HepG2 (cell line): Measurements from ENCODE around the gene WNK2. TPM values are rescaled to one million over a fixed set of nuclear protein-coding genes. Genes with fewer than 3 reads are reported as not detected.

Experiments used
- ATAC-seq: fragments of 200-7000 bp; cut with Tn5 transposase; 3 replicates; pipeline ENCODE4 v1.9.1; 2020; ENCODE audit warnings: mild to moderate bottlenecking, moderate library complexity
- BruUV-seq: library from RNA; stranded (reverse); fragments of 400-500 nt; replicated peaks from 2 replicates; lab custom pipeline; 2021; lab: Mats Ljungman, UMichigan
- CTCF ChIA-PET: fragments of 300-600 bp; formaldehyde crosslinking; extraction: SDS; loops from one replicate; lab custom pipeline; 2021; ENCODE audit warnings: low total read pairs, inconsistent platforms, low intra/inter-chr PET ratio; lab: Yijun Ruan, JAX
- POLR2A ChIA-PET: fragments of 350-600 bp; sonication (Branson Sonifier 250); formaldehyde crosslinking; loops from one replicate; lab custom pipeline; 2020; ENCODE audit warnings: antibody characterized with exemption, inconsistent platforms; lab: Yijun Ruan, JAX
- DNase-seq: peaks from one replicate; pipeline ENCODE4 v3.0.0-alpha.2; 2015; ENCODE audit warnings: low spot score
- FAIRE-seq: peaks from 3 replicates; lab custom pipeline; 2011; peaks lifted over from hg19 to GRCh38; lab: Jason Lieb, UNC
- H2AFZ ChIP-seq: one replicate; pipeline ENCODE4 v1.6.1; 2011; ENCODE audit warnings: low read length, inconsistent platforms
- H3K27ac ChIP-seq: fragments of 300-600 bp; 3 replicates; pipeline ENCODE4 v1.8.0; 2011; ENCODE audit warnings: mixed run types, mild to moderate bottlenecking, mixed read lengths, low read length, inconsistent platforms; ENCODE audit not compliant: insufficient read depth; ENCODE audit errors: extremely low read length
- H3K27me3 ChIP-seq, 2 experiments: fragments of 200-600 bp in 1 of 2; 2 replicates in 1 of 2; 3 replicates in 1 of 2; pipeline versions ENCODE4 v1.6.0 to v1.8.0; 2011; ENCODE audit warnings: low read length in 2 of 2, mild to moderate bottlenecking in 2 of 2, moderate library complexity in 2 of 2, inconsistent platforms in 1 of 2; ENCODE audit not compliant: insufficient read depth in 2 of 2, control insufficient read depth in 1 of 2
- H3K36me3 ChIP-seq, 2 experiments: fragments of 200-600 bp in 1 of 2; replicated peaks in 1 of 2; 2 replicates in 1 of 2; 3 replicates in 1 of 2; pipeline versions ENCODE4 v1.5.1 to v1.8.0; 2011; ENCODE audit warnings: low read length in 2 of 2, inconsistent platforms in 1 of 2; ENCODE audit not compliant: insufficient read depth in 2 of 2, control insufficient read depth in 1 of 2
- H3K4me1 ChIP-seq: 2 replicates; pipeline ENCODE4 v1.5.1; 2012; ENCODE audit warnings: low read length, inconsistent platforms; ENCODE audit not compliant: insufficient read depth
- H3K4me2 ChIP-seq: 2 replicates; pipeline ENCODE4 v1.6.0; 2011; ENCODE audit warnings: low read depth, low read length, inconsistent platforms
- H3K4me3 ChIP-seq, 3 experiments: fragments of 200-600 bp in 1 of 3; sonication (generic), shearing (Covaris generic) in 1 of 3; replicated peaks in 1 of 3; 2 replicates each; pipeline ENCODE4 v1.5.1; 2011 to 2016; ENCODE audit warnings: low read length in 3 of 3, inconsistent platforms in 2 of 3, low read depth in 2 of 3, mild to moderate bottlenecking in 2 of 3, control low read depth in 1 of 3, mixed read lengths in 1 of 3; ENCODE audit not compliant: insufficient read depth in 1 of 3
- H3K79me2 ChIP-seq: one replicate; pipeline ENCODE4 v1.6.1; 2011; ENCODE audit warnings: low read length, inconsistent platforms; ENCODE audit not compliant: insufficient read depth
- H3K9ac ChIP-seq: 2 replicates; pipeline ENCODE4 v1.6.0; 2011; ENCODE audit warnings: mild to moderate bottlenecking, low read depth, low read length, inconsistent platforms; ENCODE audit not compliant: insufficient read depth
- H3K9me3 ChIP-seq: 2 replicates; pipeline ENCODE4 v1.5.1; 2012; ENCODE audit warnings: mild to moderate bottlenecking, low read length
- H4K20me1 ChIP-seq: 2 replicates; pipeline ENCODE4 v1.6.0; 2011; ENCODE audit warnings: inconsistent platforms, mild to moderate bottlenecking, low read length, moderate library complexity; ENCODE audit not compliant: insufficient read depth
- BCL6 ChIP-seq: IDR thresholded peaks from 2 replicates; pipeline ENCODE4 v1.6.1; 2016; ENCODE audit warnings: missing genetic modification reagents, missing compliant biosample characterization
- ETV5 ChIP-seq: IDR thresholded peaks from 2 replicates; pipeline ENCODE4 v1.6.1; 2018; ENCODE audit warnings: missing biosample characterization, missing genetic modification reagents, inconsistent platforms, borderline replicate concordance
- GATA4 ChIP-seq: sonication (generic); IDR thresholded peaks from 2 replicates; pipeline ENCODE4 v1.6.1; 2016; ENCODE audit warnings: antibody characterized with exemption, low read depth, borderline replicate concordance
- MAFF ChIP-seq: IDR thresholded peaks from 2 replicates; pipeline ENCODE4 v1.6.1; 2011; ENCODE audit warnings: low read depth, low read length, improper control_type of control experiment
- NFKB2 ChIP-seq: sonication (generic); formaldehyde crosslinking; IDR thresholded peaks from 2 replicates; pipeline ENCODE4 v1.4.0; 2020; ENCODE audit warnings: missing genetic modification reagents, borderline replicate concordance
- SAP130 ChIP-seq: IDR thresholded peaks from 2 replicates; pipeline ENCODE4 v1.6.1; 2016; ENCODE audit warnings: low read depth
- TEAD2 ChIP-seq: sonication (generic); formaldehyde crosslinking; IDR thresholded peaks from 2 replicates; pipeline ENCODE4 v1.9.0; 2021; ENCODE audit warnings: missing genetic modification reagents
- TOE1 ChIP-seq: sonication (generic); formaldehyde crosslinking; IDR thresholded peaks from 2 replicates; pipeline ENCODE4 v1.4.0; 2020; ENCODE audit warnings: mild to moderate bottlenecking, missing genetic modification reagents
- ZNF543 ChIP-seq: sonication (generic); formaldehyde crosslinking; IDR thresholded peaks from 2 replicates; pipeline ENCODE4 v1.4.0; 2020; ENCODE audit warnings: mild to moderate bottlenecking, missing genetic modification reagents
- ZNF572 ChIP-seq: sonication (generic); formaldehyde crosslinking; IDR thresholded peaks from 2 replicates; pipeline ENCODE4 v1.5.1; 2020; ENCODE audit warnings: mild to moderate bottlenecking, missing genetic modification reagents
- WGBS: methylation state at CpG from one replicate; pipeline ENCODE4 v1.1.6; 2017; ENCODE audit warnings: low lambda C conversion rate; 5-methylcytosine and 5-hydroxymethylcytosine counted together
- in situ Hi-C: cut with HindIII; loops from 2 replicates; pipeline ENCODE4 v1.10.0; 2017; ENCODE audit warnings: low pct_unique_long_range_greater_than_20kb; ENCODE audit not compliant: extremely low pct_ligation_motif_present
- intact Hi-C: fragments of 100-400 bp; cut with micrococcal nuclease; formaldehyde crosslinking; loops from one replicate; pipeline ENCODE4 v1.10.0; 2022; ENCODE audit not compliant: unreplicated experiment
- polyA plus RNA-seq, 8 experiments: library from polyadenylated mRNA; depleted of rRNA in 3 of 8; stranded (reverse) in 7 of 8; unstranded in 1 of 8; fragments of >200 nt; fragmentation: Illumina TruSeq in 4 of 8; extraction: Trizol in 4 of 8; gene quantifications; 2 replicates each; pipeline versions ENCODE4 v1.2.1 to v1.2.3, GENCODE V29; 2011 to 2016; ENCODE audit warnings: low read depth in 4 of 8, missing spikeins in 1 of 8, mixed read lengths in 1 of 8; ENCODE audit not compliant: insufficient read depth in 1 of 8
- total RNA-seq, 5 experiments: library from RNA; depleted of rRNA; stranded (reverse); fragments of >200 nt; fragmentation: Illumina TruSeq; extraction: Trizol; gene quantifications; 2 replicates each; pipeline ENCODE4 v1.2.3, GENCODE V29; 2016; ENCODE audit warnings: low read depth in 1 of 5
- TF ChIP-seq, protein P1 (sequence below): sonication (generic); formaldehyde crosslinking; IDR thresholded peaks from 2 replicates; pipeline ENCODE4 v1.5.0; 2020; ENCODE audit warnings: missing genetic modification reagents
- TF ChIP-seq, protein P2 (sequence below): sonication (generic); formaldehyde crosslinking; IDR thresholded peaks from 2 replicates; pipeline ENCODE4 v1.8.0; 2022; ENCODE audit warnings: low read depth, missing genetic modification reagents
- TF ChIP-seq, protein P3 (sequence below): sonication (generic); formaldehyde crosslinking; IDR thresholded peaks from 2 replicates; pipeline ENCODE4 v1.8.1; 2023; ENCODE audit warnings: mild to moderate bottlenecking, missing genetic modification reagents
- TF ChIP-seq, protein P4 (sequence below): sonication (generic); formaldehyde crosslinking; conservative IDR thresholded peaks from 2 replicates; pipeline ENCODE4 v1.4.0; 2020; ENCODE audit warnings: missing genetic modification reagents
- TF ChIP-seq, protein P5 (sequence below): sonication (generic); formaldehyde crosslinking; IDR thresholded peaks from 2 replicates; pipeline ENCODE4 v1.5.0; 2020; ENCODE audit warnings: missing genetic modification reagents
- TF ChIP-seq, protein P6 (sequence below): sonication (generic); formaldehyde crosslinking; IDR thresholded peaks from 2 replicates; pipeline ENCODE4 v1.8.0; 2022; ENCODE audit warnings: missing genetic modification reagents, mild to moderate bottlenecking, inconsistent platforms, borderline replicate concordance

The WNK2 gene
- total and polyA plus RNA-seq, 2 of the 13 experiments (the other 11 are each of a cell fraction or from before 2014, with no cell fraction given): 10.5 to 12.0 TPM

DNA sequence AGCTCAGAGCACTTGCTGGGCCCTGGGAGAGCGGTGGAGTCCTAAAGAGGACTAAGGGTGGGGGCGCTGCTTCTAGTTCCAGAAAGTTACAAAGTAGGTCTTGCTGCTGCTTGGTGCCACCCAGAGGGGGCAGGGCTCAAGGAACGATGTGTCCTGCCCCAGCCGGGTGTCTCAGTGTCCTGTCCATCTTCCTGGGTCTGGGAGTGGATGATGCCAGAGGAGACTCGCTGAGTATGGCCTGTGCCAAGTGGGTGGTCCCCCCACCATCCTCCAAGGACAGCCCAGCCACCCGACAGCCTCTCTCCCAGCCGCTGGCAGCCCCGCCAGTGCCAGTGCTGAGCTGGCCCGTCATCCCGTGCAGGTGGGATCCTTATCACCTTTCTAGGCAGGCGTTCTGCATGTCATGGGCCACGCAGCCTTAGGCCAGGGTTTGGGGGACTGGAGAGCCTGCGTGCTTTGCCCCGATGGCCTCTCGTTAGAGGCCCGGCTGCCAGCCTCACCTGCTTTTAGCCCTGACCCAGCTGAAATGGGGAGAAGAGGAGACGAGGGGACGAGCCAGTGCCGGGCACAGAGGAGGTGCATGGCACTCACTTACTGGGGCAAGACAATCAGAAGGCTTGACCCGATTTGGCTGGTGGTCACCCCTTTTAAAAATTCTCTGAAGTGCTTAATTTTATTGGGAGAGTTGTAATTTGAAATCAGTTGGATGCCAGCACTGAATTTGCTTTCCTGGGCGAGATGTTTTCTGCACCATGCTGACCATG is 5.6 kb downstream of the WNK2 start:
- TF ChIP-seq NFKB2: no peak
- TF ChIP-seq GATA4: no peak
- no peak for TF ChIP-seq TEAD2 (CRISPR knock-in tag)
- TF ChIP-seq, protein P1, sequence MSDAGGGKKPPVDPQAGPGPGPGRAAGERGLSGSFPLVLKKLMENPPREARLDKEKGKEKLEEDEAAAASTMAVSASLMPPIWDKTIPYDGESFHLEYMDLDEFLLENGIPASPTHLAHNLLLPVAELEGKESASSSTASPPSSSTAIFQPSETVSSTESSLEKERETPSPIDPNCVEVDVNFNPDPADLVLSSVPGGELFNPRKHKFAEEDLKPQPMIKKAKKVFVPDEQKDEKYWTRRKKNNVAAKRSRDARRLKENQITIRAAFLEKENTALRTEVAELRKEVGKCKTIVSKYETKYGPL: no peak
- TF ChIP-seq SAP130 (CRISPR knock-in tag): no peak
- TF ChIP-seq, protein P2, sequence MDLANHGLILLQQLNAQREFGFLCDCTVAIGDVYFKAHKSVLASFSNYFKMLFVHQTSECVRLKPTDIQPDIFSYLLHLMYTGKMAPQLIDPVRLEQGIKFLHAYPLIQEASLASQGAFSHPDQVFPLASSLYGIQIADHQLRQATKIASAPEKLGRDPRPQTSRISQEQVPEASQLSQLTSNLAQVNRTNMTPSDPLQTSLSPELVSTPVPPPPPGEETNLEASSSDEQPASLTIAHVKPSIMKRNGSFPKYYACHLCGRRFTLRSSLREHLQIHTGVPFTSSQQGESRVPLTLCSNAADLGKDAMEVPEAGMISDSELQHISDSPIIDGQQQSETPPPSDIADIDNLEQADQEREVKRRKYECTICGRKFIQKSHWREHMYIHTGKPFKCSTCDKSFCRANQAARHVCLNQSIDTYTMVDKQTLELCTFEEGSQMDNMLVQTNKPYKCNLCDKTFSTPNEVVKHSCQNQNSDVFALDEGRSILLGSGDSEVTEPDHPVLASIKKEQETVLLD (CRISPR knock-in tag): no peak
- TF ChIP-seq ZNF543: no peak
- no peak for TF ChIP-seq BCL6
- no peak for TF ChIP-seq ZNF572 (CRISPR knock-in tag)
- no peak for TF ChIP-seq MAFF
- TF ChIP-seq, protein P3, sequence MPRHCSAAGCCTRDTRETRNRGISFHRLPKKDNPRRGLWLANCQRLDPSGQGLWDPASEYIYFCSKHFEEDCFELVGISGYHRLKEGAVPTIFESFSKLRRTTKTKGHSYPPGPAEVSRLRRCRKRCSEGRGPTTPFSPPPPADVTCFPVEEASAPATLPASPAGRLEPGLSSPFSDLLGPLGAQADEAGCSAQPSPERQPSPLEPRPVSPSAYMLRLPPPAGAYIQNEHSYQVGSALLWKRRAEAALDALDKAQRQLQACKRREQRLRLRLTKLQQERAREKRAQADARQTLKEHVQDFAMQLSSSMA (CRISPR knock-in tag): no peak
- TF ChIP-seq, protein P4, sequence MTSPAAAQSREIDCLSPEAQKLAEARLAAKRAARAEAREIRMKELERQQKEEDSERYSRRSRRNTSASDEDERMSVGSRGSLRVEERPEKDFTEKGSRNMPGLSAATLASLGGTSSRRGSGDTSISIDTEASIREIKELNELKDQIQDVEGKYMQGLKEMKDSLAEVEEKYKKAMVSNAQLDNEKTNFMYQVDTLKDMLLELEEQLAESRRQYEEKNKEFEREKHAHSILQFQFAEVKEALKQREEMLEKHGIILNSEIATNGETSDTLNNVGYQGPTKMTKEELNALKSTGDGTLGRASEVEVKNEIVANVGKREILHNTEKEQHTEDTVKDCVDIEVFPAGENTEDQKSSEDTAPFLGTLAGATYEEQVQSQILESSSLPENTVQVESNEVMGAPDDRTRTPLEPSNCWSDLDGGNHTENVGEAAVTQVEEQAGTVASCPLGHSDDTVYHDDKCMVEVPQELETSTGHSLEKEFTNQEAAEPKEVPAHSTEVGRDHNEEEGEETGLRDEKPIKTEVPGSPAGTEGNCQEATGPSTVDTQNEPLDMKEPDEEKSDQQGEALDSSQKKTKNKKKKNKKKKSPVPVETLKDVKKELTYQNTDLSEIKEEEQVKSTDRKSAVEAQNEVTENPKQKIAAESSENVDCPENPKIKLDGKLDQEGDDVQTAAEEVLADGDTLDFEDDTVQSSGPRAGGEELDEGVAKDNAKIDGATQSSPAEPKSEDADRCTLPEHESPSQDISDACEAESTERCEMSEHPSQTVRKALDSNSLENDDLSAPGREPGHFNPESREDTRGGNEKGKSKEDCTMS (CRISPR knock-in tag): no peak
- TF ChIP-seq, protein P5, sequence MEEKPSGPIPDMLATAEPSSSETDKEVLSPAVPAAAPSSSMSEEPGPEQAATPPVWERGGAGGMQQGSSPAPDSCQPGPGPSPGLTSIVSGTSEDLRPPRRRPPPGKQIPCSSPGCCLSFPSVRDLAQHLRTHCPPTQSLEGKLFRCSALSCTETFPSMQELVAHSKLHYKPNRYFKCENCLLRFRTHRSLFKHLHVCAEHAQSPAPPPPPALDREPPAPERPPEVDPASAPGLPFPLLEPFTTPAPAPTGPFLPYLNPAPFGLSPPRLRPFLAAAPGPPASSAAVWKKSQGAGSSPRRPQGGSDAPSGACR (CRISPR knock-in tag): no peak
- no peak for TF ChIP-seq TOE1
- TF ChIP-seq, protein P6, sequence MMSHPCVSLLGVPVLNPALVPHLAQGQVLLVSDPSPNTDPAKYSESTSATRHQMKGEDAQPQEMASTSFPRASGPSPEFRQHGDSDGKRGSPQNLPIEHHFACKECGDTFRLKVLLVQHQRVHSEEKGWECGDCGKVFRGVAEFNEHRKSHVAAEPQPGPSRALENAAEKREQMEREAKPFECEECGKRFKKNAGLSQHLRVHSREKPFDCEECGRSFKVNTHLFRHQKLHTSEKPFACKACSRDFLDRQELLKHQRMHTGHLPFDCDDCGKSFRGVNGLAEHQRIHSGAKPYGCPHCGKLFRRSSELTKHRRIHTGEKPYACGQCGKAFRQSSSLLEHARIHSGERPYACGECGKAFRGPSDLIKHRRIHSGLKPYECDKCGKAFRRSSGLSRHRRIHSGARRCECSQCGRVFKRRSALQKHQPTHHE (CRISPR knock-in tag): no peak
- no peak for TF ChIP-seq ETV5 (CRISPR knock-in tag)
- peaks cover 1 to 10% of the 10 kb centered on the region in 2 experiments; a peak in 1 of 5 replicates for H3K36me3 ChIP-seq
- in situ Hi-C loops: no loop called here
- FAIRE-seq (no peak), DNase-seq (no peak), ATAC-seq (no peak)
- no peak overlapping the region for H3K4me3 ChIP-seq
- no peak overlapping the region for H3K9ac ChIP-seq
- no peaks in the 10 kb centered on the region for H3K27me3 ChIP-seq
- H3K27ac ChIP-seq: no peak overlapping the region
- CTCF ChIA-PET: no interaction called here
- intact Hi-C loops: no loop called here
- peaks cover 55% of the 10 kb centered on the region for H3K79me2 ChIP-seq
- peaks cover 38% of the 10 kb centered on the region for H3K4me1 ChIP-seq
- H3K4me2 ChIP-seq: no peak overlapping the region
- POLR2A ChIA-PET: no interaction called here
- H3K9me3 ChIP-seq: no peaks in the 10 kb centered on the region
- H2AFZ ChIP-seq: no peak overlapping the region
- H4K20me1 ChIP-seq: no peaks in the 10 kb centered on the region
- WGBS: 99% methylated on average over 15 of the region's 21 CpGs
- no TSS peak for BruUV-seq
